Measurements from ENCODE around the gene WDR13.
"Not testable (repeated sequence)": the region's sequence is repeated elsewhere in the genome, so short reads cannot be mapped to it uniquely, and the experiment has no call there.

WDR13 gene

GRCh38 chrX:48598614-48599013, 1.3 kb downstream of the WDR13 start:
- no peak for DNase-seq

GRCh38 chrX:48599341-48599740, 2.0 kb downstream of the WDR13 start:
- DNase-seq: no peak

GRCh38 chrX:48600226-48600625, 2.9 kb downstream of the WDR13 start:
- no peak for DNase-seq

- no peak for DNase-seq
Observed at GRCh38 chrX:48601741-48602394, 4.6 kb downstream of the WDR13 start.

- DNase-seq: no peak
Observed at GRCh38 chrX:48604701-48605100, 7.4 kb downstream of the WDR13 start.

- no peak for DNase-seq
Observed at GRCh38 chrX:48606091-48606490, 8.8 kb downstream of the WDR13 start.

- no peak for DNase-seq
Observed at GRCh38 chrX:48611703-48612102, 14.4 kb downstream of the WDR13 start.

- DNase-seq: no peak
Observed at GRCh38 chrX:48613502-48614160, 16.3 kb downstream of the WDR13 start.

GRCh38 chrX:48616576-48616975, 19.3 kb downstream of the WDR13 start:
- DNase-seq: no peak

- no peak for DNase-seq
Observed at GRCh38 chrX:48617542-48618340, 20.4 kb downstream of the WDR13 start.

GRCh38 chrX:48626401-48627298, 29.4 kb downstream of the WDR13 start:
- DNase-seq: no peak

GRCh38 chrX:48631376-48632090, 34.2 kb downstream of the WDR13 start:
- DNase-seq: peak; percentile 68

- no peak for DNase-seq
Observed at GRCh38 chrX:48632207-48632606, 34.9 kb downstream of the WDR13 start.

- DNase-seq: no peak
Observed at GRCh38 chrX:48636301-48636700, 39.0 kb downstream of the WDR13 start.

- DNase-seq: no peak
Observed at GRCh38 chrX:48636776-48637175, 39.5 kb downstream of the WDR13 start.

GRCh38 chrX:48645669-48646068, 48.4 kb downstream of the WDR13 start:
- no peak for DNase-seq

- peak; percentile 24 for DNase-seq
Observed at GRCh38 chrX:48648336-48648751, 51.1 kb downstream of the WDR13 start.

- DNase-seq: no peak
Observed at GRCh38 chrX:48649102-48649501, 51.8 kb downstream of the WDR13 start.

GRCh38 chrX:48652055-48652579, 54.8 kb downstream of the WDR13 start:
- DNase-seq: not testable (repeated sequence)

GRCh38 chrX:48654746-48655145, 57.5 kb downstream of the WDR13 start:
- DNase-seq: not testable (repeated sequence)

Data from stimulated activated CD8-positive, alpha-beta memory T cell treated with anti-CD3 and anti-CD28 coated beads, Interleukin-4, amount 100 ng/mL, for 48 hours (primary cell).